Colonic mucosa (tissue), 4 donors: Measurements from ENCODE around the gene GALR1. TPM values are rescaled to one million over a fixed set of nuclear protein-coding genes. Genes with fewer than 3 reads are reported as not detected.
"Not testable (repeated sequence)": the region's sequence is repeated elsewhere in the genome, so short reads cannot be mapped to it uniquely, and the experiment has no call there.

ENCODE experiments used
- DNase-seq: peaks from one replicate; pipeline ENCODE4 v3.0.0-alpha.2; 2020
- H3K27ac ChIP-seq: fragments of 200-600 bp; one replicate; pipeline ENCODE4 v1.8.0; 2021
- H3K27me3 ChIP-seq: fragments of 200-600 bp; one replicate; pipeline ENCODE4 v1.8.0; 2021
- H3K36me3 ChIP-seq: fragments of 200-600 bp; one replicate; pipeline ENCODE4 v1.8.0; 2021
- H3K4me1 ChIP-seq: fragments of 200-600 bp; one replicate; pipeline ENCODE4 v1.8.0; 2021; ENCODE audit warnings: mild to moderate bottlenecking
- H3K4me3 ChIP-seq: fragments of 200-600 bp; one replicate; pipeline ENCODE4 v1.8.0; 2021
- H3K9ac ChIP-seq, 2 donors: one replicate each; pipeline ENCODE4 v1.7.0; 2013; ENCODE audit warnings: control low read depth in 2 of 2, low read depth in 2 of 2, low read length in 2 of 2
- H3K9me3 ChIP-seq: fragments of 200-600 bp; one replicate; pipeline ENCODE4 v1.8.0; 2021
- CTCF ChIP-seq: fragments of 200-600 bp; IDR thresholded peaks from one replicate; pipeline ENCODE4 v1.8.0; 2022; ENCODE audit warnings: antibody characterized with exemption, mild to moderate bottlenecking
- intact Hi-C: fragments of 100-400 bp; cut with DNase I; formaldehyde crosslinking; loops from one replicate; pipeline ENCODE4 v1.14.1; 2022
- total RNA-seq, 2 donors: library from RNA; stranded (reverse); fragmentation: NEBNext Ultra II Directional in 1 of 2; extraction: Animal tissue kit (Norgen Biotek cat#: 25700) in 1 of 2; gene quantifications; one replicate each; pipeline ENCODE4 v1.2.1, GENCODE V29; 2021
- donor health status: healthy.
- donor health status: DM: no; HTN: no; CAD: no.
- donor health status: DM: no; HTN: no; CAD: no.

GALR1 gene
- total RNA-seq, 2 donors from 2014 or later: 0.02 to 0.16 TPM

DNA sequence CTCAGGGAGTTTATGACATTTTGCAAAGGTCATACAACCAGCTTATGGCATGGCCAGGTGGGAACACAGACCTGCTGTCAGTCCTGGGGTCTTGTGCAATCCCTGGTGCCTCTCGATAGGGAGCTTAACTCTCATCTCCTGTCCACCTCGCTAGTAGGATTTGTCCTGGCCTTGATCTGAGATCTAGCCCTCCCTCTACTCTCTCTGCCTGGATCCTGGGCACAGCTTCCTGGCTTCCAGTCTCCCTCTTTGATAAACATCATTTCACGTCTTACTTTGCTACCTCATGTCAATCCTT lies 13.8 kb downstream of the GALR1 start:
- intact Hi-C loops: no loop called here
- Histone ChIP-seq H3K4me1 (no peaks in the 10 kb centered on the region), H3K9me3 (no peaks in the 10 kb centered on the region), H3K27ac (no peak overlapping the region), H3K9ac (no peak overlapping the region), H3K4me3 (no peak overlapping the region), H3K27me3 (no peaks in the 10 kb centered on the region), H3K36me3 (no peaks in the 10 kb centered on the region)
- no peak for TF ChIP-seq CTCF
- DNase-seq: no peak

GRCh38 chr18:77267969-77268368 lies 18.3 kb downstream of the GALR1 start:
- Histone ChIP-seq H3K27ac (no peak overlapping the region), H3K9ac (no peak overlapping the region), H3K4me3 (no peak overlapping the region), H3K27me3 (no peaks in the 10 kb centered on the region), H3K4me1 (no peaks in the 10 kb centered on the region), H3K9me3 (no peaks in the 10 kb centered on the region), H3K36me3 (no peaks in the 10 kb centered on the region)
- intact Hi-C loops: no loop called here
- TF ChIP-seq CTCF: no peak
- no peak for DNase-seq

DNA sequence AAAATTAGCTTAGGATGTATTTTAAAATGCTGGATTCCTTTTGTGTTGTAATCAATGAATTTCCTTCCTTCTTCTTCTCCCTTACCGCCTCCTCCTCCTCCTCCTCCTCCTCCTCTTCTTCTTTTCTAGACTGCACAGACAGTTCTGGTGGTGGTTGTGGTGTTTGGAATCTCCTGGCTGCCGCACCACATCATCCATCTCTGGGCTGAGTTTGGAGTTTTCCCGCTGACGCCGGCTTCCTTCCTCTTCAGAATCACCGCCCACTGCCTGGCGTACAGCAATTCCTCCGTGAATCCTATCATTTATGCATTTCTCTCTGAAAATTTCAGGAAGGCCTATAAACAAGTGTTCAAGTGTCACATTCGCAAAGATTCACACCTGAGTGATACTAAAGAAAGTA lies 18.8 kb downstream of the GALR1 start:
- intact Hi-C loops: no loop called here
- H3K4me1 ChIP-seq: no peaks in the 10 kb centered on the region

GRCh38 chr18:77271576-77272481 lies 22.2 kb downstream of the GALR1 start:
- no peaks in the 10 kb centered on the region for H3K36me3 ChIP-seq
- no peaks in the 10 kb centered on the region for H3K27me3 ChIP-seq
- no peak overlapping the region for H3K4me3 ChIP-seq
- TF ChIP-seq CTCF: no peak
- no peak overlapping the region for H3K27ac ChIP-seq
- DNase-seq: no peak
- no peaks in the 10 kb centered on the region for H3K4me1 ChIP-seq
- H3K9ac ChIP-seq: no peak overlapping the region
- intact Hi-C loops: no loop called here
- no peaks in the 10 kb centered on the region for H3K9me3 ChIP-seq

More for the DNA sequence above, 18.8 kb downstream of the GALR1 start:
- Histone ChIP-seq H3K9me3 (no peaks in the 10 kb centered on the region), H3K27ac (no peak overlapping the region), H3K4me3 (no peak overlapping the region), H3K36me3 (no peaks in the 10 kb centered on the region), H3K9ac (no peak overlapping the region), H3K27me3 (no peaks in the 10 kb centered on the region)
- no peak for TF ChIP-seq CTCF
- no peak for DNase-seq

- H3K27ac ChIP-seq, DNase-seq, H3K9ac ChIP-seq, H3K36me3 ChIP-seq, H3K4me1 ChIP-seq, intact Hi-C loops, H3K27me3 ChIP-seq, H3K9me3 ChIP-seq, H3K4me3 ChIP-seq: not testable (repeated sequence)
These were observed 41.2 kb downstream of the GALR1 start for GRCh38 chr18:77290841-77291240.

GRCh38 chr18:77298172-77298571 lies 48.5 kb downstream of the GALR1 start:
- Histone ChIP-seq H3K36me3 (no peaks in the 10 kb centered on the region), H3K27me3 (no peaks in the 10 kb centered on the region), H3K27ac (no peak overlapping the region), H3K4me3 (no peak overlapping the region), H3K9me3 (no peaks in the 10 kb centered on the region), H3K4me1 (no peaks in the 10 kb centered on the region), H3K9ac (no peak overlapping the region)
- no peak for TF ChIP-seq CTCF
- intact Hi-C loops: no loop called here
- DNase-seq: no peak
